GM12875 (cell line): ENCODE data around the gene C1GALT1C1.
"Not testable (repeated sequence)": the region's sequence is repeated elsewhere in the genome, so short reads cannot be mapped to it uniquely, and the experiment has no call there.

Source experiments
- H3K4me3 ChIP-seq: one replicate; pipeline ENCODE4 v1.5.1; 2011; ENCODE audit warnings: low read depth, low read length, control low read depth
- CTCF ChIP-seq: IDR thresholded peaks from 2 replicates; pipeline ENCODE4 v1.5.1; 2011; ENCODE audit warnings: low read depth, mild to moderate bottlenecking, control low read depth, inconsistent platforms, low read length, moderate library complexity, borderline replicate concordance; ENCODE audit not compliant: insufficient read depth

Gene C1GALT1C1

GRCh38 chrX:120664081-120664480 is 34.2 kb upstream of the C1GALT1C1 start:
- no peak overlapping the region for H3K4me3 ChIP-seq
- no peak for TF ChIP-seq CTCF

- H3K4me3 ChIP-seq: no peak overlapping the region
- no peak for TF ChIP-seq CTCF
These were observed 32.8 kb upstream of the C1GALT1C1 start for GRCh38 chrX:120662662-120663061.

- H3K4me3 ChIP-seq: no peak overlapping the region
- no peak for TF ChIP-seq CTCF
These were observed 30.8 kb upstream of the C1GALT1C1 start for GRCh38 chrX:120660637-120661036.

GRCh38 chrX:120653000-120653399 is 23.1 kb upstream of the C1GALT1C1 start:
- H3K4me3 ChIP-seq: no peak overlapping the region
- TF ChIP-seq CTCF: no peak

- H3K4me3 ChIP-seq: not testable (repeated sequence)
These were observed 22.4 kb upstream of the C1GALT1C1 start for GRCh38 chrX:120652256-120652655.

GRCh38 chrX:120647127-120647526 is 17.3 kb upstream of the C1GALT1C1 start:
- H3K4me3 ChIP-seq: no peak overlapping the region
- TF ChIP-seq CTCF: no peak

- H3K4me3 ChIP-seq: no peak overlapping the region
- no peak for TF ChIP-seq CTCF
These were observed 13.0 kb upstream of the C1GALT1C1 start for GRCh38 chrX:120642871-120643270.

- no peak for TF ChIP-seq CTCF
- H3K4me3 ChIP-seq: no peak overlapping the region
These were observed 8.8 kb upstream of the C1GALT1C1 start for GRCh38 chrX:120638619-120639018.
